ENCODE measurements around the gene WFDC2.

Gene WFDC2

GRCh38 chr20:45452772-45453691 is 16.5 kb upstream of the WFDC2 start:
- Histone ChIP-seq H3K27me3 (ENCODE audit: insufficient read depth, low read length) (0 out of 2 replicates have a peak, but pooled peaks cover 5% of the 10 kb centered on the region), H3K4me3 (ENCODE audit: low read length) (no peak overlapping the region), H3K27ac (ENCODE audit: low read length) (no peak overlapping the region), H3K36me3 (ENCODE audit: insufficient read depth, low read depth, low read length) (no peaks in the 10 kb centered on the region), H3K4me1 (ENCODE audit: insufficient read depth, low read length) (no peaks in the 10 kb centered on the region), H3K9me3 (ENCODE audit: insufficient read depth, low read depth, low read length) (no peaks in the 10 kb centered on the region), H3K9ac (ENCODE audit: low read depth, low read length) (no peak overlapping the region)

GRCh38 chr20:45456632-45457031 is 12.9 kb upstream of the WFDC2 start:
- H3K9me3 ChIP-seq (ENCODE audit: insufficient read depth, low read depth, low read length) = no peaks in the 10 kb centered on the region
- H3K4me3 ChIP-seq (ENCODE audit: low read length) = no peak overlapping the region
- H3K36me3 ChIP-seq (ENCODE audit: insufficient read depth, low read depth, low read length) = no peaks in the 10 kb centered on the region
- no peaks in the 10 kb centered on the region for H3K4me1 ChIP-seq (ENCODE audit: insufficient read depth, low read length)
- no peak overlapping the region for H3K9ac ChIP-seq (ENCODE audit: low read depth, low read length)
- H3K27ac ChIP-seq (ENCODE audit: low read length) = no peak overlapping the region
- H3K27me3 ChIP-seq (ENCODE audit: insufficient read depth, low read length) = 0 out of 2 replicates have a peak, but pooled peaks cover 5% of the 10 kb centered on the region

- Histone ChIP-seq H3K36me3 (ENCODE audit: insufficient read depth, low read depth, low read length) (no peaks in the 10 kb centered on the region), H3K9me3 (ENCODE audit: insufficient read depth, low read depth, low read length) (no peaks in the 10 kb centered on the region), H3K4me1 (ENCODE audit: insufficient read depth, low read length) (no peaks in the 10 kb centered on the region), H3K27me3 (ENCODE audit: insufficient read depth, low read length) (peaks cover 3% of the 10 kb centered on the region; the same call in 1 of the 2 replicates), H3K4me3 (ENCODE audit: low read length) (no peak overlapping the region), H3K27ac (ENCODE audit: low read length) (no peak overlapping the region), H3K9ac (ENCODE audit: low read depth, low read length) (no peak overlapping the region)
Observed at GRCh38 chr20:45459606-45460005, 9.9 kb upstream of the WFDC2 start.

DNA sequence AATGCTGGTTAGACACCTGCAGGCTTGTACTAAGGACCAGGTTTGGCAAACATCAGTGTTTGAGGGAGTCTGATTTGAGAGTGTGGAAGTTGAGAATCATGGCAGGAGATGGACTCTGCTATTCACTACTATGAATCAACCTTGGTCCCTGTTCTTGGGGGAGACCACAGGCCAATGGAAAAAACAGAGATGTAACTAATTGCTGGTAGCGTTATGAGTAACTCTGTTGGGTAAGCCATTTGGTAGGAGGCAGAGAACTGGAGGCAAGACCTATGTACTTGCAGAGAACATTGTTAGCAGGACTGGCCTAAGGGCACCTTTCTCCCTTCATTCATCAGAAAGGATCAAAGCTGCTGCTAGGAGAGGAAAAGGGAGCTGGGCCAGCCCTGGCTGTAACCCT is 8.3 kb upstream of the WFDC2 start:
- Histone ChIP-seq H3K36me3 (ENCODE audit: insufficient read depth, low read depth, low read length) (no peaks in the 10 kb centered on the region), H3K27ac (ENCODE audit: low read length) (no peak overlapping the region), H3K27me3 (ENCODE audit: insufficient read depth, low read length) (peaks cover 9% of the 10 kb centered on the region; the same call in 1 of the 2 replicates), H3K4me1 (ENCODE audit: insufficient read depth, low read length) (no peaks in the 10 kb centered on the region), H3K9me3 (ENCODE audit: insufficient read depth, low read depth, low read length) (no peaks in the 10 kb centered on the region), H3K4me3 (ENCODE audit: low read length) (no peak overlapping the region), H3K9ac (ENCODE audit: low read depth, low read length) (no peak overlapping the region)

DNA sequence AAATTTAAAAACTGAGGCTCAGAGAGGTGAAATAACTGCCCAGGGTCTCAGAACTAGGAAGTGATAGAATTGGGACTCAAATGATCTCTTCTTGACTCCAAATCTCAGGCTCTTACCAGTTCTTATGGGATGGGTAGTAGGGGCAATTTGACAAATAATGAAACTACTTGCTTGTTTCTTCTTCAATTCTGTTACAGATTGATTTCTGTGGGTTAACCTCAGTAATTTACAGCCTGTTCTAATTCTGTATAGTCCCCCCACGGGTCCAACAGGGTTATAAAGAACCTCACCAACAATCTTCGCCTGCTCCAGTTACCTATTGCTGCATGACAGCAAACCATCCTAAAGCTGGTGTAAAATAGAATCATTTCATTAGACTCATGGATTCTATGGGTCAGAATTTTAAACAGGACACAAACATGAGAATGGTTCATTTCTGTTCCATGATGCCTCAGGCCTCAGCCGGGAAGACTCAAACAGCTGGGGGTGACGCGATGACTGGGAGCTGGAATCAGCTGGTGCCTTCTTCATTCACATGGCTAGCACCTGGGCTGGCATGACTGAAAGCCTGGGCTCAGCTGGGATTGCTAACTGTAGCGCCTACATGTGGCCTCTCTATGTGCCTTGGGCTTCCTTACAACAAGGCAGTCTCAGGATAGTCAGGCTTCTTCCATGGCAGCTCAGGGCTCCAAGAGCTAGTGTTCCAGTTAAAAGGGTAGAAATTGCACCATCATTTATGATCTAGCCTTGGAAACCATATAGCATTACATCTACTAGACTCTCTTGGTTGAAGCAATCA is 6.6 kb upstream of the WFDC2 start:
- no peak overlapping the region for H3K9ac ChIP-seq (ENCODE audit: low read depth, low read length)
- H3K4me1 ChIP-seq (ENCODE audit: insufficient read depth, low read length) = no peaks in the 10 kb centered on the region

GRCh38 chr20:45463709-45464108 is 5.8 kb upstream of the WFDC2 start:
- Histone ChIP-seq H3K9ac (ENCODE audit: low read depth, low read length) (no peak overlapping the region), H3K9me3 (ENCODE audit: insufficient read depth, low read depth, low read length) (no peaks in the 10 kb centered on the region), H3K36me3 (ENCODE audit: insufficient read depth, low read depth, low read length) (no peaks in the 10 kb centered on the region), H3K27ac (ENCODE audit: low read length) (no peak overlapping the region), H3K4me1 (ENCODE audit: insufficient read depth, low read length) (no peaks in the 10 kb centered on the region), H3K4me3 (ENCODE audit: low read length) (no peak overlapping the region), H3K27me3 (ENCODE audit: insufficient read depth, low read length) (peaks cover 19% of the 10 kb centered on the region)

More for the DNA sequence above, 6.6 kb upstream of the WFDC2 start:
- no peaks in the 10 kb centered on the region for H3K9me3 ChIP-seq (ENCODE audit: insufficient read depth, low read depth, low read length)
- peaks cover 12% of the 10 kb centered on the region; the same call in 1 of the 2 replicates for H3K27me3 ChIP-seq (ENCODE audit: insufficient read depth, low read length)
- no peak overlapping the region for H3K27ac ChIP-seq (ENCODE audit: low read length)
- no peak overlapping the region for H3K4me3 ChIP-seq (ENCODE audit: low read length)
- H3K36me3 ChIP-seq (ENCODE audit: insufficient read depth, low read depth, low read length) = no peaks in the 10 kb centered on the region

- Histone ChIP-seq H3K4me1 (ENCODE audit: insufficient read depth, low read length) (no peaks in the 10 kb centered on the region), H3K9me3 (ENCODE audit: insufficient read depth, low read depth, low read length) (no peaks in the 10 kb centered on the region), H3K4me3 (ENCODE audit: low read length) (no peak overlapping the region), H3K9ac (ENCODE audit: low read depth, low read length) (no peak overlapping the region), H3K27ac (ENCODE audit: low read length) (no peak overlapping the region), H3K27me3 (ENCODE audit: insufficient read depth, low read length) (peaks cover 35% of the 10 kb centered on the region), H3K36me3 (ENCODE audit: insufficient read depth, low read depth, low read length) (no peaks in the 10 kb centered on the region)
Observed at GRCh38 chr20:45465491-45466266, 3.9 kb upstream of the WFDC2 start.

DNA sequence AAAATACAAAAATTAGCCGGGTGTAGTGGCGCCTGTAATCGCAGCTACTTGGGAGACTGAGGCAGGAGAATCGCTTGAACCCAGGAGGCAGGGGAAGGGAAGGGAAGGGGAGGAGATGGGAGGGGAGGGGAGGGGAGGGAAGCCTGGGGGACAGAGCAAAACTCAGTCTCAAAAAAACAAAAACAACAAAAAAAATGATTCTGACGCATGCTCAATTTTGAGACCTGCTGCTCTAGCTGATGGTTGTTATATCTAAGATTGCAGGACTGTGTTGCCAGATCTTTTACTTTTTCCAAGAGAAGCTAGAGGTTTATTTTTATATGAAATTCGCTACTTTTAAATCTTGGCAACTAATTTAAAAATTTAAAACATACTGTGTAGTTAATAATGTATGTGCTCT is 2.4 kb upstream of the WFDC2 start:
- Histone ChIP-seq H3K4me1 (ENCODE audit: insufficient read depth, low read length) (peaks cover 5% of the 10 kb centered on the region; the same call in 1 of the 2 replicates), H3K4me3 (ENCODE audit: low read length) (no peak overlapping the region), H3K9me3 (ENCODE audit: insufficient read depth, low read depth, low read length) (no peaks in the 10 kb centered on the region), H3K27me3 (ENCODE audit: insufficient read depth, low read length) (peaks cover 45% of the 10 kb centered on the region), H3K36me3 (ENCODE audit: insufficient read depth, low read depth, low read length) (no peaks in the 10 kb centered on the region), H3K27ac (ENCODE audit: low read length) (no peak overlapping the region), H3K9ac (ENCODE audit: low read depth, low read length) (no peak overlapping the region)

DNA sequence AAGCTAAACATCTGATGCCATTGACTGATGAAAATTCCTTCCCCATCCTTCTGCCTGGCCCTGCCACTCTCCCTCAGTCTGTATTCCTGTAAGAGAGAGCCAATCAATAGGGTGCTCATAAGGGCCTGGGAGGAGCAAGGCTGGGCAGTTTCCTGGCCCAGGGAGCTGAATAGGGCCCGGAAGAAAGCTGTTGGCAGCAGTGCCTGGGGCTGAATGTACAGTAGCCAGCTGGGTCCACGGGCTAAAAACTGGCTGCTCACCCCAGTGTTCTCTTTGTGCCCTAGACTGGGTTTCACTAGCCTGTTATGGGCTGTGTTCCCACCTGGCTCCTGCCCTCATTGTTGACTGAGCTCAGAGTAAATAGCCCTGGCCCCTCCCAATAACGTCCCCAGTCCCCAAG is 1.7 kb upstream of the WFDC2 start:
- no peaks in the 10 kb centered on the region for H3K36me3 ChIP-seq (ENCODE audit: insufficient read depth, low read depth, low read length)
- H3K27ac ChIP-seq (ENCODE audit: low read length) = no peak overlapping the region
- peaks cover 45% of the 10 kb centered on the region for H3K27me3 ChIP-seq (ENCODE audit: insufficient read depth, low read length)

GRCh38 chr20:45470262-45470931 is 844 bp downstream of the WFDC2 start:
- Histone ChIP-seq H3K27ac (ENCODE audit: low read length) (no peak overlapping the region), H3K36me3 (ENCODE audit: insufficient read depth, low read depth, low read length) (no peaks in the 10 kb centered on the region), H3K9me3 (ENCODE audit: insufficient read depth, low read depth, low read length) (no peaks in the 10 kb centered on the region), H3K27me3 (ENCODE audit: insufficient read depth, low read length) (peaks cover 36% of the 10 kb centered on the region), H3K9ac (ENCODE audit: low read depth, low read length) (peak overlapping the region; percentile 62; the same call in 1 of the 2 replicates), H3K4me1 (ENCODE audit: insufficient read depth, low read length) (peaks cover 5% of the 10 kb centered on the region; the same call in 1 of the 2 replicates), H3K4me3 (ENCODE audit: low read length) (peak overlapping the region; percentile 83)

More for the DNA sequence above, 1.7 kb upstream of the WFDC2 start:
- Histone ChIP-seq H3K4me3 (ENCODE audit: low read length) (no peak overlapping the region), H3K4me1 (ENCODE audit: insufficient read depth, low read length) (peaks cover 5% of the 10 kb centered on the region; the same call in 1 of the 2 replicates), H3K9me3 (ENCODE audit: insufficient read depth, low read depth, low read length) (no peaks in the 10 kb centered on the region), H3K9ac (ENCODE audit: low read depth, low read length) (no peak overlapping the region)
